ENCODE measurements around the gene PLAC8L1.

Gene PLAC8L1

DNA sequence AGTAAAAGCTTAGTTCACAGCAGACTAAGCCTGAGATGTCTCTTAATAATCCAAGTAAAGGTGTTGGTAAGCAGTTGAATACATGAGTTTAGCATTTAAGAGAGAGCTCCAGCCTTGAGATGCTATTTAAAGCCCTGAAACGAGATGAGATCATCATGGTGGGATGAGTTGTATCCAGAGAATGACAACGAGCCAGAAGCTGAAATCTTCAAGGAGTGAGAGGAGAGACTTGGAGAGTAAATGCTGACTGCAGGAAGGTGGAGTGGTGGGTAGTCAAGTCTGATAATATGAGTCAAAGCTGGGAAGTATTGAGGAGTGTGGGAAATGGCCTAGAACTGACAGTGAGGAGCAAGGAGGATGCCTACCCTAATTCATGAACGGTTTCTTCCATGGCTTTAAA is 53.7 kb downstream of the PLAC8L1 start:
- ChIA-PET POLR2A (no interaction called here), CTCF (interaction anchor here (1.1 to 3.0 kb wide), 2 partner anchors 11 to 356 kb away, joined by 3 to 22 read pairs; no protein-coding TSS in a partner anchor)
- no peak for DNase-seq (ENCODE audit: extremely low spot score)
- TF ChIP-seq, protein P1, sequence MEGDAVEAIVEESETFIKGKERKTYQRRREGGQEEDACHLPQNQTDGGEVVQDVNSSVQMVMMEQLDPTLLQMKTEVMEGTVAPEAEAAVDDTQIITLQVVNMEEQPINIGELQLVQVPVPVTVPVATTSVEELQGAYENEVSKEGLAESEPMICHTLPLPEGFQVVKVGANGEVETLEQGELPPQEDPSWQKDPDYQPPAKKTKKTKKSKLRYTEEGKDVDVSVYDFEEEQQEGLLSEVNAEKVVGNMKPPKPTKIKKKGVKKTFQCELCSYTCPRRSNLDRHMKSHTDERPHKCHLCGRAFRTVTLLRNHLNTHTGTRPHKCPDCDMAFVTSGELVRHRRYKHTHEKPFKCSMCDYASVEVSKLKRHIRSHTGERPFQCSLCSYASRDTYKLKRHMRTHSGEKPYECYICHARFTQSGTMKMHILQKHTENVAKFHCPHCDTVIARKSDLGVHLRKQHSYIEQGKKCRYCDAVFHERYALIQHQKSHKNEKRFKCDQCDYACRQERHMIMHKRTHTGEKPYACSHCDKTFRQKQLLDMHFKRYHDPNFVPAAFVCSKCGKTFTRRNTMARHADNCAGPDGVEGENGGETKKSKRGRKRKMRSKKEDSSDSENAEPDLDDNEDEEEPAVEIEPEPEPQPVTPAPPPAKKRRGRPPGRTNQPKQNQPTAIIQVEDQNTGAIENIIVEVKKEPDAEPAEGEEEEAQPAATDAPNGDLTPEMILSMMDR (IDR thresholded peaks at IDR 0.05; ENCODE audit: control extremely low read depth, extremely low read depth, low read depth, missing control alignments): no peak

DNA sequence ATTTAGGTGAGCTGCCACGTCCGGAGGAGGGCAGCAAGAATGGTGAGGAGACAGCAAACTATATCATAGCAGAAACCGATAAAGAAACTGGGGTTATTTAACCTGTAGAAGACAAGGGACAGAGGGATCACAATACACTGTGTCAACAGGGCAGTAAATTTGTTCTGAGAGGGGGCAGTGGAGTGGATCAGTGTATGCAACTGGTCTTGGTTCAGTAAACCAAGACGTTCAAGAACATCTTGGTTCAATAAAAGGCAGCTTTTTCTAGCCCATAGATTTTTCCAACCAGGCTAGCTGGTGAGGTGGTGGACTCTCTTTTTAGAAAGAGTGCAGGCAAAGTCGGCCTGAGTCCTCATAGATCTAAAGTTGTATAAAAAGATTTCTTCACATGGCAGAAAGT is 55.3 kb downstream of the PLAC8L1 start:
- TF ChIP-seq, protein P1 (IDR thresholded peaks at IDR 0.05; ENCODE audit: control extremely low read depth, extremely low read depth, low read depth, missing control alignments): no peak
- POLR2A ChIA-PET: no interaction called here
- CTCF ChIA-PET: interaction anchor here (0.9 to 3.0 kb wide), 5 partner anchors 9 to 1847 kb away, joined by 3 to 22 read pairs (median 3); no protein-coding TSS in a partner anchor
- DNase-seq (ENCODE audit: extremely low spot score): no peak

DNA sequence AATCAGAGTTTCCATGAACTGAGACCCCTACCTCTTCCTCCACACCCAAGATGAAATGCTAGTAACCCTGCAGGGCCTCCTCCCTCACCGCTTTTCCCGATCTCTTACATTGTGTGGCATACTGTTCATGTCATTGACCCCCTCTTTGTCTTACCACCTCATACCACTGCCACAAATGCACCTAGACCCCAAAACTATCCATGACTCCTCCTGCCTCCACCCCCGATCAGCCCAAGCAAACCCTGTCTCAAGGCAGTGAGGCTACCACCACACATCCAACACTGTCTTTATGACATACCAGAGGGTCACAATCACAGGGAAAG is 55.7 kb downstream of the PLAC8L1 start:
- DNase-seq (ENCODE audit: extremely low spot score): no peak
- TF ChIP-seq, protein P1 (IDR thresholded peaks at IDR 0.05; ENCODE audit: control extremely low read depth, extremely low read depth, low read depth, missing control alignments): no peak
- CTCF ChIA-PET: interaction anchor here (0.9 to 3.0 kb wide), 4 partner anchors 9 to 1846 kb away, joined by 3 to 22 read pairs (median 3); no protein-coding TSS in a partner anchor
- POLR2A ChIA-PET: no interaction called here

DNA sequence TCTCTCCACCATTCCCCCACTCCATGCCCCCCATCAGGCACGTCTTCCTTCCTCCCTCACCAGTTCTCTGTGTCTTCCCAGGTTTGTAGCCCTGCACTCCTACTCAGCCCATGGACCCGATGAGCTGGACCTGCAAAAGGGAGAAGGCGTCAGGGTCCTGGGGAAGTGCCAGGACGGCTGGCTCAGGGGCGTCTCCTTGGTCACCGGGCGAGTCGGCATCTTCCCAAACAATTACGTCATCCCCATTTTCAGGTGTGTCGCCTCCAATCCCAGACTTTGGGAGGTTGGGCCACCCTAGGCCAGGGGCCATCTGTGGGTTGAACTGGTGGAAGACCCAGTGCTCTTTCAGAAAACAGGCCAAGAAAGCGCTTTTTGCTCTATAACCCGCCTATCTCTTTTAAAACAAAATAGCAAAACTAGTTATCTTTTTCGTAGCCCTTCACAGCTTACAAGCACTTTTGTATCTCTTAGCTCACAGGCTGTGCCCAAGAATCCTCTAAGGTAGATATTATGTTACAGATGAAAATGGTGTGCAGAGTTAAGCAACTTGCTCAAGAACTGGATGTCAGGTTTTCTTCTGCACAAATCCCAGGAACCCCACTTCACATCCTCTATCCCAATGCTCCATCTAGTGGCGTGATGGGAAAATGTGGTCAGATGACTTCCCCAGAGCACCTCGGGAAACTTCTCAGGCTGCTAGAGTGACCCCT is 56.2 kb downstream of the PLAC8L1 start:
- DNase-seq (ENCODE audit: extremely low spot score): peak; percentile 48
- ChIA-PET CTCF (interaction anchor here (1.5 to 1.8 kb wide), 2 partner anchors 10 to 17 kb away, joined by 4 to 5 read pairs; no protein-coding TSS in a partner anchor), POLR2A (no interaction called here)
- TF ChIP-seq, protein P1 (IDR thresholded peaks at IDR 0.05; ENCODE audit: control extremely low read depth, extremely low read depth, low read depth, missing control alignments): peak; percentile 35

DNA sequence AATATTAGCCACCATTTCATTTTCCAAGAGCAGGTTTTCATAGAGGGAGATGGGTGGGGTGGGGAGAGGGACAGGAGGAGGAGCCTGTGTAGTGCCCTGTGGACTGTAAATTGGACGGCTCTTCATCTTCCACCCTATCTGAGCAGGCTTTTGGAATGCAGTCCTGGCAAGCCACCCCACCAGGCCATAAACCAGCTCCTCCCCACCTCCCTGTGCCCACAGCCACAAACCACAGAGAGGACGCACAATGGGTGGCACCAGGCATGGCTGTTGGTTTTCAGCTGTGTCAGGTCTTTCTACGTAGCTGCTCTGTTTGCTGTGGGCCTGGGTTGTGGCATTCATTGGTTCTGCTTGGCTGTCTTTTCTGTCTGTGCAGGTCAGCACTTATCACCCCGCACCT is 58.0 kb downstream of the PLAC8L1 start:
- DNase-seq (ENCODE audit: extremely low spot score): no peak
- ChIA-PET CTCF (interaction anchor here (1.1 to 1.8 kb wide), 2 partner anchors 15 to 352 kb away, joined by 3 to 5 read pairs; no protein-coding TSS in a partner anchor), POLR2A (no interaction called here)
- TF ChIP-seq, protein P1 (IDR thresholded peaks at IDR 0.05; ENCODE audit: control extremely low read depth, extremely low read depth, low read depth, missing control alignments): no peak

DNA sequence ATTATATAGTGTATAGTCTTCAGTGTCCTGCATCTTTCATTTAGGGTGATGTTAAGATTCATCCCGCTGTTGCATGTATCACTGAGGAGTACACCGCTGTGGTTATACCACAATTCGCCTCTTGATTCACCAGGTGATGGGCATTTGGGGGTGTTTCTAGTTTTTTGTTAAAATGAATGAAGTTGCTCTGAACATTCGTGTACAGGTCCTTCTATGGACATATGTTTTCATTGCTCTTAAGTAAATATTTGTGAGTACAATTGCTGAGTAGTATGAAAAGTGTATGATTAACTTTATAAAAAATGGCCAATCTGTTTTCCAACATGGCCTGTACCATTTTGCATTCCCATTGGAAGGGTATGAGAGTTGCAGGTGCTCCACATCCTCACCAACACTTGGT is 61.7 kb downstream of the PLAC8L1 start:
- TF ChIP-seq, protein P1 (IDR thresholded peaks at IDR 0.05; ENCODE audit: control extremely low read depth, extremely low read depth, low read depth, missing control alignments): no peak
- ChIA-PET POLR2A (no interaction called here), CTCF (interaction anchor here (0.9 to 1.2 kb wide), 2 partner anchors 17 to 98 kb away, joined by 3 read pairs; no protein-coding TSS in a partner anchor)
- DNase-seq (ENCODE audit: extremely low spot score): no peak
